ENCODE data around the gene PPIF.

DNA sequence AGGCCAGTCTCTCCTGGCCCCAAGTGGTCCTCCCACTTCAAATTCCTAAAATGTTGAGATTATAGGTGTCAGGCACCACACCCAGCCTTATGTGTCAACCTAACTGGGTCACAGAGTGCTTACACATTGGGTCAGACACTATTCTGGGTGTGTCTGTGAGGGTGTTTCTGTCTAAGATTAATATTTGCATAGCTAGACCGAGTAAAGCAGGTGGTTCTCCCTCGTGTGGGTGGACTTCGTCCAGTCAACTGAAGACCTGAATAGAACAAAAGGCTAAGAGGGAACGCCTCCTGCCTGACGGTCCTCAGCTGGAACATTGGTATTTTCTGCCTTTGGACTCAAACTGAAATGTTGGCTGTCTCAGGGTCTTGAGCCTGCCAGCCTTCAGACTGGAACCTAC, 11.5 kb downstream of the PPIF start:
- TF ChIP-seq, protein P1, sequence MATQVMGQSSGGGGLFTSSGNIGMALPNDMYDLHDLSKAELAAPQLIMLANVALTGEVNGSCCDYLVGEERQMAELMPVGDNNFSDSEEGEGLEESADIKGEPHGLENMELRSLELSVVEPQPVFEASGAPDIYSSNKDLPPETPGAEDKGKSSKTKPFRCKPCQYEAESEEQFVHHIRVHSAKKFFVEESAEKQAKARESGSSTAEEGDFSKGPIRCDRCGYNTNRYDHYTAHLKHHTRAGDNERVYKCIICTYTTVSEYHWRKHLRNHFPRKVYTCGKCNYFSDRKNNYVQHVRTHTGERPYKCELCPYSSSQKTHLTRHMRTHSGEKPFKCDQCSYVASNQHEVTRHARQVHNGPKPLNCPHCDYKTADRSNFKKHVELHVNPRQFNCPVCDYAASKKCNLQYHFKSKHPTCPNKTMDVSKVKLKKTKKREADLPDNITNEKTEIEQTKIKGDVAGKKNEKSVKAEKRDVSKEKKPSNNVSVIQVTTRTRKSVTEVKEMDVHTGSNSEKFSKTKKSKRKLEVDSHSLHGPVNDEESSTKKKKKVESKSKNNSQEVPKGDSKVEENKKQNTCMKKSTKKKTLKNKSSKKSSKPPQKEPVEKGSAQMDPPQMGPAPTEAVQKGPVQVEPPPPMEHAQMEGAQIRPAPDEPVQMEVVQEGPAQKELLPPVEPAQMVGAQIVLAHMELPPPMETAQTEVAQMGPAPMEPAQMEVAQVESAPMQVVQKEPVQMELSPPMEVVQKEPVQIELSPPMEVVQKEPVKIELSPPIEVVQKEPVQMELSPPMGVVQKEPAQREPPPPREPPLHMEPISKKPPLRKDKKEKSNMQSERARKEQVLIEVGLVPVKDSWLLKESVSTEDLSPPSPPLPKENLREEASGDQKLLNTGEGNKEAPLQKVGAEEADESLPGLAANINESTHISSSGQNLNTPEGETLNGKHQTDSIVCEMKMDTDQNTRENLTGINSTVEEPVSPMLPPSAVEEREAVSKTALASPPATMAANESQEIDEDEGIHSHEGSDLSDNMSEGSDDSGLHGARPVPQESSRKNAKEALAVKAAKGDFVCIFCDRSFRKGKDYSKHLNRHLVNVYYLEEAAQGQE (IDR thresholded peaks at IDR 0.05; ENCODE audit: insufficient replicate concordance, low read depth) = no peak
- TF ChIP-seq, protein P2, sequence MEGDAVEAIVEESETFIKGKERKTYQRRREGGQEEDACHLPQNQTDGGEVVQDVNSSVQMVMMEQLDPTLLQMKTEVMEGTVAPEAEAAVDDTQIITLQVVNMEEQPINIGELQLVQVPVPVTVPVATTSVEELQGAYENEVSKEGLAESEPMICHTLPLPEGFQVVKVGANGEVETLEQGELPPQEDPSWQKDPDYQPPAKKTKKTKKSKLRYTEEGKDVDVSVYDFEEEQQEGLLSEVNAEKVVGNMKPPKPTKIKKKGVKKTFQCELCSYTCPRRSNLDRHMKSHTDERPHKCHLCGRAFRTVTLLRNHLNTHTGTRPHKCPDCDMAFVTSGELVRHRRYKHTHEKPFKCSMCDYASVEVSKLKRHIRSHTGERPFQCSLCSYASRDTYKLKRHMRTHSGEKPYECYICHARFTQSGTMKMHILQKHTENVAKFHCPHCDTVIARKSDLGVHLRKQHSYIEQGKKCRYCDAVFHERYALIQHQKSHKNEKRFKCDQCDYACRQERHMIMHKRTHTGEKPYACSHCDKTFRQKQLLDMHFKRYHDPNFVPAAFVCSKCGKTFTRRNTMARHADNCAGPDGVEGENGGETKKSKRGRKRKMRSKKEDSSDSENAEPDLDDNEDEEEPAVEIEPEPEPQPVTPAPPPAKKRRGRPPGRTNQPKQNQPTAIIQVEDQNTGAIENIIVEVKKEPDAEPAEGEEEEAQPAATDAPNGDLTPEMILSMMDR (IDR thresholded peaks at IDR 0.05; ENCODE audit: insufficient read depth, low read length) = no peak
- TF ChIP-seq POLR2AphosphoS5 (IDR thresholded peaks at IDR 0.05; ENCODE audit: low read depth) = no peak

All from HL-60 (cell line).